K562 (cell line): Measurements from ENCODE around the gene DTYMK. TPM values are rescaled to one million over a fixed set of nuclear protein-coding genes. Genes with fewer than 3 reads are reported as not detected.

Experiments
- CBX3 ChIP-seq, 2 experiments: IDR thresholded peaks; 1 replicate in 1 of 2; 2 replicates in 1 of 2; pipeline ENCODE4 v1.6.1; 2012; ENCODE audit warnings: inconsistent platforms in 2 of 2, low read length in 2 of 2, borderline replicate concordance in 1 of 2, control low read depth in 1 of 2
- KHSRP ChIP-seq: fragments of 450-650 bp; IDR thresholded peaks from 2 replicates; pipeline ENCODE4 v1.6.1; 2017
- MCM5 ChIP-seq: fragments of 450-650 bp; IDR thresholded peaks from 2 replicates; pipeline ENCODE4 v1.6.1; 2016; ENCODE audit warnings: low read depth
- OTX1 ChIP-seq: fragments of 450-650 bp; formaldehyde crosslinking; IDR thresholded peaks from 2 replicates; pipeline ENCODE4 v1.4.0; 2022; ENCODE audit warnings: mild to moderate bottlenecking
- RBM14 ChIP-seq: fragments of 200-400 bp; formaldehyde crosslinking; IDR thresholded peaks from 2 replicates; pipeline ENCODE4 v1.6.1; 2018; ENCODE audit warnings: low read depth, mild to moderate bottlenecking, low read length, moderate library complexity, borderline replicate concordance; ENCODE audit not compliant: insufficient read depth
- RNF2 ChIP-seq: sonication (generic); IDR thresholded peaks from 2 replicates; pipeline ENCODE4 v1.6.1; 2016
- TBP ChIP-seq: optimal IDR thresholded peaks from 2 replicates; pipeline ENCODE3; 2011; ENCODE audit warnings: low read depth, low read length, improper control_type of control experiment
- ZNF780A ChIP-seq: fragments of 250-450 bp; sonication (Bioruptor Pico); IDR thresholded peaks from 2 replicates; pipeline ENCODE4 v1.5.0; 2021; ENCODE audit warnings: mild to moderate bottlenecking
- polyA plus RNA-seq, 8 experiments: library from polyadenylated mRNA; depleted of rRNA in 4 of 8; stranded (reverse) in 5 of 8; unstranded in 3 of 8; fragments of >200 nt; fragmentation: Nextera tagmentation in 2 of 8; fragmentation: Illumina TruSeq in 1 of 8; extraction: Ambion mirVana in 2 of 8; extraction: Trizol in 1 of 8; gene quantifications; 2 replicates each; pipeline versions ENCODE4 v1.2.1 to v1.2.3, GENCODE V29; 2011 to 2014; ENCODE audit warnings: inconsistent platforms in 1 of 8, missing spikeins in 1 of 8
- total RNA-seq, 7 experiments: library from RNA; depleted of rRNA in 6 of 7; stranded (reverse); fragments of >200 nt in 6 of 7; fragmentation: Illumina TruSeq in 2 of 7; extraction: Trizol in 2 of 7; gene quantifications; 2 replicates each; pipeline versions ENCODE4 v1.2.1 to v1.2.3, GENCODE V29; 2011 to 2021; ENCODE audit warnings: low replicate concordance in 1 of 7
- TF ChIP-seq, protein P1 (sequence below): IDR thresholded peaks from 3 replicates; pipeline ENCODE4 v1.6.1; 2011; ENCODE audit warnings: borderline replicate concordance, mild to moderate bottlenecking, moderate library complexity; ENCODE audit not compliant: insufficient read length; ENCODE audit errors: extremely low read depth
- TF ChIP-seq, protein P2 (sequence below): sonication (generic); formaldehyde crosslinking; IDR thresholded peaks from 2 replicates; pipeline ENCODE4 v1.9.0; 2022; ENCODE audit warnings: mild to moderate bottlenecking, missing genetic modification reagents
- TF ChIP-seq, protein P3 (sequence below): fragments of 200-800 bp; sonication (Bioruptor generic); IDR thresholded peaks from 2 replicates; pipeline ENCODE4 v1.6.1; 2017; ENCODE audit warnings: missing genetic modification characterization, missing compliant biosample characterization
- TF ChIP-seq, protein P4 (sequence below): fragments of 250-450 bp; sonication (Bioruptor Pico); IDR thresholded peaks from 2 replicates; pipeline ENCODE4 v1.5.0; 2020; ENCODE audit warnings: mild to moderate bottlenecking, borderline replicate concordance
- TF ChIP-seq, protein P5 (sequence below): fragments of 450-650 bp; IDR thresholded peaks from 2 replicates; pipeline ENCODE4 v1.6.1; 2018; ENCODE audit warnings: mild to moderate bottlenecking, low read depth; ENCODE audit not compliant: partially characterized antibody
- TF ChIP-seq, protein P6 (sequence below), 2 experiments: fragments of 450-650 bp in 1 of 2; IDR thresholded peaks; 2 replicates each; pipeline ENCODE4 v1.6.1; 2011 to 2017; ENCODE audit warnings: low read depth in 2 of 2, antibody characterized with exemption in 1 of 2, borderline replicate concordance in 1 of 2, low read length in 1 of 2, mild to moderate bottlenecking in 1 of 2, mixed read lengths in 1 of 2; ENCODE audit not compliant: control insufficient read depth in 1 of 2

Gene DTYMK
- total and polyA plus RNA-seq, 9 of the 15 experiments (the other 6 are each of a cell fraction or from before 2014, with no cell fraction given) = 8.2 to 85.0 (median 47.9) TPM

DNA sequence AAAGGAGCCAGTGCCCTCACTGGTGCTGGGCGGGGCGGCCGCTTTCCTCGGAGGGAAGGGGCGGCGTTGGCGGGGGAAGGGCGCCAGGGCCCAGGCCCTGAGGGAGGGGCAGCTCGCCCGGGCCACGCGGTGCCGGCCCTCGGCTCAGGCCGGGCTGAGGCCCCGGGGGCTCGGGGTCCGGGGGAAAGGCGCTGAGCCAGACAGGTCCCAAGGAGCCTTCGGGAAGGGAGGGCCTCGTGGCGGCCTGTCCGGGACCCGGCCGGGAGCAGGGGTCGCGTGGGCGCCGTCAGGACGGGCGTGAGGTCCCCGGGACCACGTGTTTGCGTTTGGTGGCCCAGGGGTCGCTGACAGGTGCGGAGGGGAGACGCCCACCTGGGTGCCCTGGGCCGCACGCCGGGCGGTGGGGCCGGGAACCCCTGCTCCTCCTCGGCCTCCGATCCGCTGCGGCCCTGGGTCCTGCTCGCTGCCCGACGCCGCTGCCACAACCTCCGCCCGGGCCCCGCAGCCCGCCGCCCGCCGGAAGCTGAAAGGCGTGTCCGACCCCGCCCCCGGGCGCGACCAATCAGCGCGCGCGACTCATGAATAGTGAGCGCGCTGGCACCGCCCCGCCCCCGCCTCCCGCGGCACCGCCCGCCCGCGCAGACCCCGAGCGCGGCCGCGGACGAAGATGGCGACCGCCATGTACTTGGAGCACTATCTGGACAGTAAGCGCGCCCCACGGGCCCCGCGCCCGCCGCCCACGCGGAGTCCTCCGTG is 15.0 kb upstream of the DTYMK start, which contains the start of gene ING5 (continued):
- TF ChIP-seq, protein P1, sequence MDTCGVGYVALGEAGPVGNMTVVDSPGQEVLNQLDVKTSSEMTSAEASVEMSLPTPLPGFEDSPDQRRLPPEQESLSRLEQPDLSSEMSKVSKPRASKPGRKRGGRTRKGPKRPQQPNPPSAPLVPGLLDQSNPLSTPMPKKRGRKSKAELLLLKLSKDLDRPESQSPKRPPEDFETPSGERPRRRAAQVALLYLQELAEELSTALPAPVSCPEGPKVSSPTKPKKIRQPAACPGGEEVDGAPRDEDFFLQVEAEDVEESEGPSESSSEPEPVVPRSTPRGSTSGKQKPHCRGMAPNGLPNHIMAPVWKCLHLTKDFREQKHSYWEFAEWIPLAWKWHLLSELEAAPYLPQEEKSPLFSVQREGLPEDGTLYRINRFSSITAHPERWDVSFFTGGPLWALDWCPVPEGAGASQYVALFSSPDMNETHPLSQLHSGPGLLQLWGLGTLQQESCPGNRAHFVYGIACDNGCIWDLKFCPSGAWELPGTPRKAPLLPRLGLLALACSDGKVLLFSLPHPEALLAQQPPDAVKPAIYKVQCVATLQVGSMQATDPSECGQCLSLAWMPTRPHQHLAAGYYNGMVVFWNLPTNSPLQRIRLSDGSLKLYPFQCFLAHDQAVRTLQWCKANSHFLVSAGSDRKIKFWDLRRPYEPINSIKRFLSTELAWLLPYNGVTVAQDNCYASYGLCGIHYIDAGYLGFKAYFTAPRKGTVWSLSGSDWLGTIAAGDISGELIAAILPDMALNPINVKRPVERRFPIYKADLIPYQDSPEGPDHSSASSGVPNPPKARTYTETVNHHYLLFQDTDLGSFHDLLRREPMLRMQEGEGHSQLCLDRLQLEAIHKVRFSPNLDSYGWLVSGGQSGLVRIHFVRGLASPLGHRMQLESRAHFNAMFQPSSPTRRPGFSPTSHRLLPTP = no peak
- TF ChIP-seq, protein P2, sequence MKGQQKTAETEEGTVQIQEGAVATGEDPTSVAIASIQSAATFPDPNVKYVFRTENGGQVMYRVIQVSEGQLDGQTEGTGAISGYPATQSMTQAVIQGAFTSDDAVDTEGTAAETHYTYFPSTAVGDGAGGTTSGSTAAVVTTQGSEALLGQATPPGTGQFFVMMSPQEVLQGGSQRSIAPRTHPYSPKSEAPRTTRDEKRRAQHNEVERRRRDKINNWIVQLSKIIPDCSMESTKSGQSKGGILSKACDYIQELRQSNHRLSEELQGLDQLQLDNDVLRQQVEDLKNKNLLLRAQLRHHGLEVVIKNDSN (CRISPR knock-in tag) = no peak
- TF ChIP-seq, protein P3, sequence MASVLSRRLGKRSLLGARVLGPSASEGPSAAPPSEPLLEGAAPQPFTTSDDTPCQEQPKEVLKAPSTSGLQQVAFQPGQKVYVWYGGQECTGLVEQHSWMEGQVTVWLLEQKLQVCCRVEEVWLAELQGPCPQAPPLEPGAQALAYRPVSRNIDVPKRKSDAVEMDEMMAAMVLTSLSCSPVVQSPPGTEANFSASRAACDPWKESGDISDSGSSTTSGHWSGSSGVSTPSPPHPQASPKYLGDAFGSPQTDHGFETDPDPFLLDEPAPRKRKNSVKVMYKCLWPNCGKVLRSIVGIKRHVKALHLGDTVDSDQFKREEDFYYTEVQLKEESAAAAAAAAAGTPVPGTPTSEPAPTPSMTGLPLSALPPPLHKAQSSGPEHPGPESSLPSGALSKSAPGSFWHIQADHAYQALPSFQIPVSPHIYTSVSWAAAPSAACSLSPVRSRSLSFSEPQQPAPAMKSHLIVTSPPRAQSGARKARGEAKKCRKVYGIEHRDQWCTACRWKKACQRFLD (CRISPR knock-in tag) = peak; percentile 70; the same call in 1 of the 2 replicates
- no peak for TF ChIP-seq ZNF780A
- TF ChIP-seq CBX3 (IDR thresholded peaks at IDR 0.05; ENCODE audit: borderline replicate concordance in 1 of 2, low read length in 2 of 2) = no peak
- TF ChIP-seq RBM14 = no peak
- no peak; the same call in 1 of the 2 replicates for TF ChIP-seq RNF2
- TF ChIP-seq, protein P4, sequence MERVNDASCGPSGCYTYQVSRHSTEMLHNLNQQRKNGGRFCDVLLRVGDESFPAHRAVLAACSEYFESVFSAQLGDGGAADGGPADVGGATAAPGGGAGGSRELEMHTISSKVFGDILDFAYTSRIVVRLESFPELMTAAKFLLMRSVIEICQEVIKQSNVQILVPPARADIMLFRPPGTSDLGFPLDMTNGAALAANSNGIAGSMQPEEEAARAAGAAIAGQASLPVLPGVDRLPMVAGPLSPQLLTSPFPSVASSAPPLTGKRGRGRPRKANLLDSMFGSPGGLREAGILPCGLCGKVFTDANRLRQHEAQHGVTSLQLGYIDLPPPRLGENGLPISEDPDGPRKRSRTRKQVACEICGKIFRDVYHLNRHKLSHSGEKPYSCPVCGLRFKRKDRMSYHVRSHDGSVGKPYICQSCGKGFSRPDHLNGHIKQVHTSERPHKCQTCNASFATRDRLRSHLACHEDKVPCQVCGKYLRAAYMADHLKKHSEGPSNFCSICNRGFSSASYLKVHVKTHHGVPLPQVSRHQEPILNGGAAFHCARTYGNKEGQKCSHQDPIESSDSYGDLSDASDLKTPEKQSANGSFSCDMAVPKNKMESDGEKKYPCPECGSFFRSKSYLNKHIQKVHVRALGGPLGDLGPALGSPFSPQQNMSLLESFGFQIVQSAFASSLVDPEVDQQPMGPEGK (CRISPR knock-in tag) = no peak
- TF ChIP-seq, protein P5, sequence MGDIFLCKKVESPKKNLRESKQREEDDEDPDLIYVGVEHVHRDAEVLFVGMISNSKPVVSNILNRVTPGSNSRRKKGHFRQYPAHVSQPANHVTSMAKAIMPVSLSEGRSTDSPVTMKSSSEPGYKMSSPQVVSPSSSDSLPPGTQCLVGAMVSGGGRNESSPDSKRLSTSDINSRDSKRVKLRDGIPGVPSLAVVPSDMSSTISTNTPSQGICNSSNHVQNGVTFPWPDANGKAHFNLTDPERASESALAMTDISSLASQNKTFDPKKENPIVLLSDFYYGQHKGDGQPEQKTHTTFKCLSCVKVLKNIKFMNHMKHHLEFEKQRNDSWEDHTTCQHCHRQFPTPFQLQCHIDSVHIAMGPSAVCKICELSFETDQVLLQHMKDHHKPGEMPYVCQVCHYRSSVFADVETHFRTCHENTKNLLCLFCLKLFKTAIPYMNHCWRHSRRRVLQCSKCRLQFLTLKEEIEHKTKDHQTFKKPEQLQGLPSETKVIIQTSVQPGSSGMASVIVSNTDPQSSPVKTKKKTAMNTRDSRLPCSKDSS = no peak
- TF ChIP-seq MCM5 = no peak
- TF ChIP-seq OTX1 (CRISPR knock-in tag) = no peak
- TF ChIP-seq KHSRP = no peak
- TF ChIP-seq TBP = peak; percentile 61
- TF ChIP-seq, protein P6, sequence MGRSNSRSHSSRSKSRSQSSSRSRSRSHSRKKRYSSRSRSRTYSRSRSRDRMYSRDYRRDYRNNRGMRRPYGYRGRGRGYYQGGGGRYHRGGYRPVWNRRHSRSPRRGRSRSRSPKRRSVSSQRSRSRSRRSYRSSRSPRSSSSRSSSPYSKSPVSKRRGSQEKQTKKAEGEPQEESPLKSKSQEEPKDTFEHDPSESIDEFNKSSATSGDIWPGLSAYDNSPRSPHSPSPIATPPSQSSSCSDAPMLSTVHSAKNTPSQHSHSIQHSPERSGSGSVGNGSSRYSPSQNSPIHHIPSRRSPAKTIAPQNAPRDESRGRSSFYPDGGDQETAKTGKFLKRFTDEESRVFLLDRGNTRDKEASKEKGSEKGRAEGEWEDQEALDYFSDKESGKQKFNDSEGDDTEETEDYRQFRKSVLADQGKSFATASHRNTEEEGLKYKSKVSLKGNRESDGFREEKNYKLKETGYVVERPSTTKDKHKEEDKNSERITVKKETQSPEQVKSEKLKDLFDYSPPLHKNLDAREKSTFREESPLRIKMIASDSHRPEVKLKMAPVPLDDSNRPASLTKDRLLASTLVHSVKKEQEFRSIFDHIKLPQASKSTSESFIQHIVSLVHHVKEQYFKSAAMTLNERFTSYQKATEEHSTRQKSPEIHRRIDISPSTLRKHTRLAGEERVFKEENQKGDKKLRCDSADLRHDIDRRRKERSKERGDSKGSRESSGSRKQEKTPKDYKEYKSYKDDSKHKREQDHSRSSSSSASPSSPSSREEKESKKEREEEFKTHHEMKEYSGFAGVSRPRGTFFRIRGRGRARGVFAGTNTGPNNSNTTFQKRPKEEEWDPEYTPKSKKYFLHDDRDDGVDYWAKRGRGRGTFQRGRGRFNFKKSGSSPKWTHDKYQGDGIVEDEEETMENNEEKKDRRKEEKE (IDR thresholded peaks at IDR 0.05; ENCODE audit: borderline replicate concordance in 1 of 2, control insufficient read depth in 1 of 2, low read depth in 2 of 2, low read length in 1 of 2) = no peak
